HCT116 (cell line): ENCODE results near the gene RIPOR3. TPM values are rescaled to one million over a fixed set of nuclear protein-coding genes. Genes with fewer than 3 reads are reported as not detected.

Experiments used
- ATAC-seq: fragments of 200-7000 bp; cut with Tn5 transposase; 2 replicates; pipeline ENCODE4 v1.9.1; 2020; ENCODE audit warnings: mild to moderate bottlenecking, moderate library complexity
- BruUV-seq: library from RNA; stranded (reverse); fragments of 400-500 nt; replicated peaks from 2 replicates; lab custom pipeline; 2021; lab: Mats Ljungman, UMichigan
- CTCF ChIA-PET: fragments of 300-600 bp; sonication (Branson Sonifier 250); formaldehyde crosslinking; loops from one replicate; lab custom pipeline; 2021; ENCODE audit warnings: antibody characterized with exemption; lab: Charles Lee
- POLR2A ChIA-PET: fragments of 300-600, 350-600 bp; sonication (Branson Sonifier 250); formaldehyde crosslinking; loops from one replicate; lab custom pipeline; 2021; ENCODE audit warnings: antibody characterized with exemption; lab: Charles Lee
- RAD21 ChIA-PET, 2 experiments: fragments of 300-600 bp; sonication (Branson Sonifier 250); formaldehyde crosslinking; loops; one replicate each; lab custom pipeline; 2023; ENCODE audit warnings: low total read pairs in 2 of 2; ENCODE audit not compliant: uncharacterized antibody in 2 of 2, unreplicated experiment in 2 of 2, low non-redundant PET in 1 of 2; lab: Charles Lee
- DNase-seq: peaks from one replicate; pipeline ENCODE4 v3.0.0-alpha.2; 2010; ENCODE audit warnings: low read depth, low spot score
- H2AFZ ChIP-seq: fragments of 200-600 bp; shearing (Covaris generic), sonication (generic); 2 replicates; pipeline ENCODE4 v1.6.1; 2017; ENCODE audit warnings: low read depth, mixed run types, mixed read lengths, antibody characterized with exemption, low read length; ENCODE audit not compliant: poor library complexity, severe bottlenecking
- H3K27ac ChIP-seq: 2 replicates; pipeline ENCODE4 v1.5.1; 2012; ENCODE audit warnings: low read depth, low read length
- H3K27me3 ChIP-seq: fragments of 200-600 bp; sonication (generic); 2 replicates; pipeline ENCODE4 v1.6.1; 2016; ENCODE audit warnings: mixed run types, low read length, mixed read lengths; ENCODE audit not compliant: insufficient read depth
- H3K36me3 ChIP-seq, 2 experiments: fragments of 200-500 bp in 1 of 2; fragments of 200-600 bp in 1 of 2; sonication (Bioruptor generic) in 1 of 2; sonication (generic) in 1 of 2; 2 replicates each; pipeline versions ENCODE4 v1.5.1 to v1.6.1; 2014 to 2016; ENCODE audit warnings: low read length in 2 of 2, inconsistent platforms in 1 of 2, mixed read lengths in 1 of 2, mixed run types in 1 of 2; ENCODE audit not compliant: insufficient read depth in 2 of 2, control insufficient read depth in 1 of 2
- H3K4me1 ChIP-seq, 2 experiments: fragments of 200-600 bp in 1 of 2; sonication (generic) in 1 of 2; 2 replicates each; pipeline versions ENCODE4 v1.5.1 to v1.6.1; 2012 to 2017; ENCODE audit warnings: low read length in 2 of 2, inconsistent platforms in 1 of 2, mild to moderate bottlenecking in 1 of 2, mixed read lengths in 1 of 2, mixed run types in 1 of 2, moderate library complexity in 1 of 2; ENCODE audit not compliant: insufficient read depth in 2 of 2, control insufficient read depth in 1 of 2
- H3K4me2 ChIP-seq: fragments of 200-600 bp; sonication (generic); 2 replicates; pipeline ENCODE4 v1.6.1; 2017; ENCODE audit warnings: mixed run types, low read length, mixed read lengths
- H3K4me3 ChIP-seq, 2 experiments: fragments of 200-600 bp in 1 of 2; sonication (generic) in 1 of 2; replicated peaks in 1 of 2; 2 replicates each; pipeline ENCODE4 v1.5.1; 2011 to 2016; ENCODE audit warnings: low read length in 2 of 2, control low read depth in 1 of 2, low read depth in 1 of 2, mild to moderate bottlenecking in 1 of 2, mixed read lengths in 1 of 2, mixed run types in 1 of 2
- H3K79me2 ChIP-seq: fragments of 200-600 bp; sonication (generic); 2 replicates; pipeline ENCODE4 v1.6.1; 2017; ENCODE audit warnings: mild to moderate bottlenecking, mixed run types, low read length, moderate library complexity, mixed read lengths; ENCODE audit not compliant: insufficient read depth
- H3K9ac ChIP-seq: fragments of 200-600 bp; sonication (generic); 2 replicates; pipeline ENCODE4 v1.6.1; 2016; ENCODE audit warnings: low read length, mixed read lengths
- H3K9me2 ChIP-seq: fragments of 200-600 bp; sonication (generic), shearing (Covaris generic); 2 replicates; pipeline ENCODE4 v1.6.1; 2017; ENCODE audit warnings: mixed run types, mild to moderate bottlenecking, moderate library complexity; ENCODE audit not compliant: insufficient read depth
- H3K9me3 ChIP-seq, 2 experiments: fragments of 200-500 bp in 1 of 2; fragments of 200-600 bp in 1 of 2; sonication (Bioruptor generic) in 1 of 2; sonication (generic) in 1 of 2; 2 replicates each; pipeline ENCODE4 v1.6.1; 2014 to 2017; ENCODE audit warnings: low read length in 2 of 2, mixed read lengths in 2 of 2, inconsistent platforms in 1 of 2, low read depth in 1 of 2, mild to moderate bottlenecking in 1 of 2, mixed run types in 1 of 2, moderate library complexity in 1 of 2; ENCODE audit not compliant: control insufficient read depth in 1 of 2, insufficient read depth in 1 of 2
- H4K20me1 ChIP-seq: fragments of 200-600 bp; sonication (generic), shearing (Covaris generic); 2 replicates; pipeline ENCODE4 v1.6.1; 2017; ENCODE audit warnings: mixed run types, mild to moderate bottlenecking, moderate library complexity; ENCODE audit not compliant: insufficient read depth
- CEBPB ChIP-seq: IDR thresholded peaks from 2 replicates; pipeline ENCODE4 v1.6.1; 2012; ENCODE audit warnings: low read depth
- EGR1 ChIP-seq: IDR thresholded peaks from 2 replicates; pipeline ENCODE4 v1.6.1; 2012; ENCODE audit warnings: low read depth
- ELF1 ChIP-seq: IDR thresholded peaks from 2 replicates; pipeline ENCODE4 v1.6.1; 2012; ENCODE audit warnings: low read depth, borderline replicate concordance
- EZH2phosphoT487 ChIP-seq: fragments of 200-600 bp; IDR thresholded peaks from 2 replicates; pipeline ENCODE4 v1.6.1; 2018; ENCODE audit warnings: antibody characterized with exemption, borderline replicate concordance
- REST ChIP-seq: IDR thresholded peaks from 2 replicates; pipeline ENCODE4 v1.6.1; 2012; ENCODE audit warnings: low read depth
- SIN3A ChIP-seq: IDR thresholded peaks from 2 replicates; pipeline ENCODE4 v1.6.1; 2012; ENCODE audit warnings: low read depth
- ZBTB33 ChIP-seq: IDR thresholded peaks from 2 replicates; pipeline ENCODE4 v1.6.1; 2011; ENCODE audit warnings: mild to moderate bottlenecking, low read length, moderate library complexity; ENCODE audit not compliant: insufficient replicate concordance; ENCODE audit errors: extremely low read depth
- ZFX ChIP-seq: fragments of 450-650 bp; IDR thresholded peaks from 2 replicates; pipeline ENCODE4 v1.6.1; 2017
- ZNF274 ChIP-seq: fragments of 200-500 bp; sonication (Bioruptor generic); IDR thresholded peaks from 2 replicates; pipeline ENCODE4 v1.6.1; 2014; ENCODE audit warnings: mild to moderate bottlenecking, low read depth, low read length, inconsistent platforms
- intact Hi-C: fragments of 100-400 bp; cut with micrococcal nuclease; formaldehyde crosslinking; loops from 2 replicates; pipeline ENCODE4 v1.10.0; 2022
- total RNA-seq: library from RNA; stranded (reverse); gene quantifications from one replicate; pipeline ENCODE4 v1.2.1, GENCODE V29; 2021; ENCODE audit not compliant: unreplicated experiment

RIPOR3 gene
- total RNA-seq, 1 experiment from 2014 or later: 0.22 TPM

- H3K4me1 ChIP-seq: peaks cover 0 to 5% of the 10 kb centered on the region in 2 experiments; a peak in 2 of 4 replicates
- H3K27me3 ChIP-seq: no peaks in the 10 kb centered on the region
- no peaks in the 10 kb centered on the region for H3K9me2 ChIP-seq
- TF ChIP-seq EZH2phosphoT487 (no peak), REST (no peak), ZFX (no peak), CEBPB (no peak), EGR1 (no peak)
- H2AFZ ChIP-seq: no peak overlapping the region
- H3K9ac ChIP-seq: no peak overlapping the region
- ATAC-seq: no peak
- POLR2A ChIA-PET: no interaction called here
- H3K36me3 ChIP-seq: no peaks in the 10 kb centered on the region
- no peak overlapping the region for H3K4me2 ChIP-seq
- no peaks in the 10 kb centered on the region for H3K79me2 ChIP-seq
- CTCF ChIA-PET: no interaction called here
- no peak overlapping the region for H3K27ac ChIP-seq
- no peaks in the 10 kb centered on the region for H3K9me3 ChIP-seq
- intact Hi-C loops: no loop called here
- no peak overlapping the region for H3K4me3 ChIP-seq
- no peaks in the 10 kb centered on the region for H4K20me1 ChIP-seq
- DNase-seq: no peak
- BruUV-seq: no TSS peak
- RAD21 ChIA-PET: no interaction called here
Measured at GRCh38 chr20:50615407-50615806, 75.9 kb downstream of the RIPOR3 start.

GRCh38 chr20:50613438-50614169 lies 77.7 kb downstream of the RIPOR3 start:
- H3K27me3 ChIP-seq: no peaks in the 10 kb centered on the region
- no peaks in the 10 kb centered on the region for H3K9me3 ChIP-seq
- ChIA-PET POLR2A (no interaction called here), RAD21 (no interaction called here), CTCF (no interaction called here)
- H3K79me2 ChIP-seq: no peaks in the 10 kb centered on the region
- no peaks in the 10 kb centered on the region for H3K9me2 ChIP-seq
- no peak overlapping the region for H3K4me2 ChIP-seq
- H2AFZ ChIP-seq: no peak overlapping the region
- no peak overlapping the region for H3K9ac ChIP-seq
- no peaks in the 10 kb centered on the region for H3K36me3 ChIP-seq
- ATAC-seq (no peak), DNase-seq (no peak)
- intact Hi-C loops: no loop called here
- BruUV-seq: no TSS peak
- peaks cover 0 to 12% of the 10 kb centered on the region in 2 experiments; a peak in 2 of 4 replicates for H3K4me1 ChIP-seq
- no peaks in the 10 kb centered on the region for H4K20me1 ChIP-seq
- no peak overlapping the region for H3K4me3 ChIP-seq
- H3K27ac ChIP-seq: no peak overlapping the region
- TF ChIP-seq EZH2phosphoT487 (no peak), ZNF274 (no peak), SIN3A (no peak), ELF1 (no peak), REST (no peak), ZBTB33 (no peak), CEBPB (no peak)
